Transverse colon (tissue), 4 donors: ENCODE data around the gene HPGDS. TPM values are rescaled to one million over a fixed set of nuclear protein-coding genes. Genes with fewer than 3 reads are reported as not detected.

Source experiments
- DNase-seq: peaks from one replicate; pipeline ENCODE4 v3.0.0-alpha.2; 2019
- H3K27ac ChIP-seq, 4 donors: fragments of 200-600 bp; sonication (generic); 2 replicates each; pipeline ENCODE4 v1.5.1; 2016 to 2018; ENCODE audit warnings: inconsistent platforms in 4 of 4
- H3K27me3 ChIP-seq: fragments of 200-600 bp; sonication (generic); 2 replicates; pipeline ENCODE4 v1.5.1; 2017; ENCODE audit warnings: inconsistent platforms
- H3K36me3 ChIP-seq, 4 donors: fragments of 200-600 bp; sonication (generic); 2 replicates each; pipeline ENCODE4 v1.5.1; 2017 to 2019; ENCODE audit warnings: inconsistent platforms in 4 of 4
- H3K4me1 ChIP-seq, 4 donors: fragments of 200-600 bp; sonication (generic); 2 replicates each; pipeline ENCODE4 v1.5.1; 2017 to 2020; ENCODE audit warnings: inconsistent platforms in 4 of 4
- H3K4me3 ChIP-seq, 4 donors: fragments of 200-600 bp; sonication (generic); 1 replicate in 1 of 4; 2 replicates in 3 of 4; pipeline versions ENCODE4 v1.5.1 to v1.6.1; 2017 to 2019; ENCODE audit warnings: inconsistent platforms in 4 of 4
- H3K9me3 ChIP-seq, 2 donors: fragments of 200-600 bp; sonication (generic); 2 replicates each; pipeline ENCODE4 v1.5.1; 2017 to 2019; ENCODE audit warnings: inconsistent platforms in 2 of 2
- EP300 ChIP-seq: sonication (generic); formaldehyde crosslinking; IDR thresholded peaks from one replicate; pipeline ENCODE4 v1.6.1; 2017; ENCODE audit warnings: antibody characterized with exemption, low read depth
- POLR2A ChIP-seq: fragments of 450-650 bp; IDR thresholded peaks from one replicate; pipeline ENCODE4 v1.6.1; 2016; ENCODE audit warnings: antibody characterized with exemption, mild to moderate bottlenecking, moderate library complexity
- POLR2AphosphoS5 ChIP-seq, 3 donors: sonication (generic); formaldehyde crosslinking; IDR thresholded peaks; one replicate each; pipeline ENCODE4 v1.6.1; 2016; ENCODE audit warnings: antibody characterized with exemption in 3 of 3
- WGBS, 2 donors: methylation state at CpG; one replicate each; pipeline ENCODE4 v1.1.5; 2018; ENCODE audit warnings: low coverage in 1 of 2; 5-methylcytosine and 5-hydroxymethylcytosine counted together
- in situ Hi-C, 4 donors: fragments of 200-750 bp; cut with MboI; loops; one replicate each; pipeline versions ENCODE4 v1.15.0 to v1.15.1; 2017; ENCODE audit warnings: low sequenced_read_pairs in 3 of 4, low pct_ligation_motif_present in 1 of 4, low pct_unique_long_range_greater_than_20kb in 1 of 4
- intact Hi-C: fragments of 100-400 bp; cut with DNase I; formaldehyde crosslinking; loops from one replicate; pipeline ENCODE4 v1.15.1; 2023; ENCODE audit warnings: low total_unique reads
- total RNA-seq, 4 donors: library from RNA; depleted of rRNA; stranded (reverse); fragments of >200 nt; gene quantifications; one replicate each; pipeline ENCODE4 v1.1.0, GENCODE V29; 2016
- TF ChIP-seq, protein P1 (sequence below), 5 experiments: fragments of 200-600 bp in 3 of 5; fragments of 450-650 bp in 2 of 5; sonication (generic) in 3 of 5; IDR thresholded peaks; 1 replicate in 2 of 5; 2 replicates in 3 of 5; pipeline ENCODE4 v1.5.1; 2016 to 2017; ENCODE audit warnings: antibody characterized with exemption in 5 of 5, inconsistent platforms in 3 of 5, mild to moderate bottlenecking in 2 of 5, moderate library complexity in 1 of 5

Gene HPGDS
- total RNA-seq, 4 donors from 2014 or later, result 1.4 to 6.0 (median 3.5) TPM; not detected in 1

DNA sequence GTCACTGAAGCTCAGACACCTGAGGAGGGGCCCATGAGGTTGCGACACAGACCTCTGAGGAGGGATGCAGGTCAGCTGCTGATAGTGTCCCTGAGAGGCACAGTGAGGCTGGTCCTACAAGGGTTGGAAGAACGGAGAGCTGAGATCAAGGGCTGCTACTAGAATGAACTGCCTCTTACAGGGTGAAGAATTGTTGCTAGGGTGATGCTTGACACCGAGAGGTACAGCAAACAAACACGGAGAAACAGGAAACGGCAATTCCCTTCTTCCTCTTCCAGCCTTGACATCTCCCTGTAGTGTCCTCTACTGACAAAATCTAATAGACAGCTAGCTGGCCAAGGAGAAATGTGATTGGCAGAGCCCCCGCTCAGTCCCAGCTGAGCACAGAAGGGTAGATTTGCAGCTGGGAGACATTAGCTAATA is 11.8 kb upstream of the HPGDS start:
- Histone ChIP-seq H3K27me3 (no peaks in the 10 kb centered on the region), H3K4me1 (no peaks in the 10 kb centered on the region), H3K9me3 (no peaks in the 10 kb centered on the region), H3K27ac (no peak overlapping the region), H3K4me3 (no peak overlapping the region), H3K36me3 (no peaks in the 10 kb centered on the region)
- no peak for TF ChIP-seq POLR2AphosphoS5 (IDR thresholded peaks at IDR 0.05)
- in situ Hi-C loops, result no loop called here
- 82% methylated on average over 6 of the region's 6 CpGs; no CpG with 5 or more reads in 1 of the 2 donors for WGBS, 2 donors
- DNase-seq, result no peak
- intact Hi-C loops, result no loop called here

DNA sequence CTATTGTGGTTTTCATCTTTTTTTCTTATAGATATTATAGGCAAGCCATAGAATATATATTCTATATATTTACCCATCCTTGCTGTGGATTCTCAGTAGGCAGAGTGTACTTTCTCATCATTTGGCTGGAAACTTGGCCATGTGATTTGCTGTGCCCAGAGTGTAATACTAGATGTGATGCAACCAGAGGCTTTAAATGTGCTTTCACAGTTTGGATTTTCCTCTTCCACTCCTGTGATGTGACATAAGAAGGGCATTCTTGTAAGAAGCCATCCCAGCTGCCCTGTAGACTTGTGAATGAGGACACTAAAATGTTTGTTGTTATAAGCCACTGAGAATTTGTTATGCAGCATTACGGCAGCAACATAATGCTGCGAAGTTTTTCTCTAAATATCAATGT is 10.4 kb upstream of the HPGDS start:
- Histone ChIP-seq H3K4me1 (no peaks in the 10 kb centered on the region), H3K4me3 (no peak overlapping the region), H3K36me3 (no peaks in the 10 kb centered on the region), H3K27me3 (no peaks in the 10 kb centered on the region), H3K27ac (no peak overlapping the region), H3K9me3 (no peaks in the 10 kb centered on the region)
- intact Hi-C loops (no loop called here), in situ Hi-C loops (no loop called here)
- WGBS, 2 donors, result 90 to 93% methylated on average over 2 of the region's 2 CpGs
- TF ChIP-seq EP300 (no peak), POLR2A (no peak), POLR2AphosphoS5 (IDR thresholded peaks at IDR 0.05) (no peak)
- TF ChIP-seq, protein P1, sequence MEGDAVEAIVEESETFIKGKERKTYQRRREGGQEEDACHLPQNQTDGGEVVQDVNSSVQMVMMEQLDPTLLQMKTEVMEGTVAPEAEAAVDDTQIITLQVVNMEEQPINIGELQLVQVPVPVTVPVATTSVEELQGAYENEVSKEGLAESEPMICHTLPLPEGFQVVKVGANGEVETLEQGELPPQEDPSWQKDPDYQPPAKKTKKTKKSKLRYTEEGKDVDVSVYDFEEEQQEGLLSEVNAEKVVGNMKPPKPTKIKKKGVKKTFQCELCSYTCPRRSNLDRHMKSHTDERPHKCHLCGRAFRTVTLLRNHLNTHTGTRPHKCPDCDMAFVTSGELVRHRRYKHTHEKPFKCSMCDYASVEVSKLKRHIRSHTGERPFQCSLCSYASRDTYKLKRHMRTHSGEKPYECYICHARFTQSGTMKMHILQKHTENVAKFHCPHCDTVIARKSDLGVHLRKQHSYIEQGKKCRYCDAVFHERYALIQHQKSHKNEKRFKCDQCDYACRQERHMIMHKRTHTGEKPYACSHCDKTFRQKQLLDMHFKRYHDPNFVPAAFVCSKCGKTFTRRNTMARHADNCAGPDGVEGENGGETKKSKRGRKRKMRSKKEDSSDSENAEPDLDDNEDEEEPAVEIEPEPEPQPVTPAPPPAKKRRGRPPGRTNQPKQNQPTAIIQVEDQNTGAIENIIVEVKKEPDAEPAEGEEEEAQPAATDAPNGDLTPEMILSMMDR (IDR thresholded peaks at IDR 0.05), result no peak
- DNase-seq, result no peak

DNA sequence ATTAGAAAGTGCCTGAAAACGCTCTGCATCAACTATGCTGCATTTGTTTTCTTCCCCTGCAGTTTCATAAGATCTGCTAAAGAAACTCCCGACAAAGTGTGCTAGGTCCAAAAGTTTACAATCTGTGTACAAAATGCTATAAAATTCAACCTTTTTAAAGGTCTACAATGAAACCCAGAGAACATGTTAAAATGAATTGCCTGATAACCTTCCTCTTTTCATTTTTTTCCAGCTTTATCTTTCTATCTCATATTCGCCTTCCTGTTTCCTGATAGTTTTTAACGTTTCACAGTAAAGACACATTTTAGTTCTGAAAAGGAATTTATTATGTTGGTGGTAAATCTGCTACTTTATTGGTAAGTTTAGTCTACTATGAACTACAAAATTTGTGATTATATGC is 9.5 kb upstream of the HPGDS start:
- 27 to 28% methylated on average over 4 of the region's 4 CpGs for WGBS, 2 donors
- no peaks in the 10 kb centered on the region for H3K27me3 ChIP-seq
- no peaks in the 10 kb centered on the region for H3K4me1 ChIP-seq
- TF ChIP-seq POLR2AphosphoS5 (IDR thresholded peaks at IDR 0.05), result no peak
- TF ChIP-seq, protein P1 (IDR thresholded peaks at IDR 0.05), result no peak
- TF ChIP-seq EP300, result no peak
- TF ChIP-seq POLR2A, result no peak
- H3K27ac ChIP-seq, result no peak overlapping the region
- intact Hi-C loops, result no loop called here
- H3K4me3 ChIP-seq, result no peak overlapping the region
- no peaks in the 10 kb centered on the region for H3K36me3 ChIP-seq
- no peak for DNase-seq
- no peaks in the 10 kb centered on the region for H3K9me3 ChIP-seq
- in situ Hi-C loops, result no loop called here

DNA sequence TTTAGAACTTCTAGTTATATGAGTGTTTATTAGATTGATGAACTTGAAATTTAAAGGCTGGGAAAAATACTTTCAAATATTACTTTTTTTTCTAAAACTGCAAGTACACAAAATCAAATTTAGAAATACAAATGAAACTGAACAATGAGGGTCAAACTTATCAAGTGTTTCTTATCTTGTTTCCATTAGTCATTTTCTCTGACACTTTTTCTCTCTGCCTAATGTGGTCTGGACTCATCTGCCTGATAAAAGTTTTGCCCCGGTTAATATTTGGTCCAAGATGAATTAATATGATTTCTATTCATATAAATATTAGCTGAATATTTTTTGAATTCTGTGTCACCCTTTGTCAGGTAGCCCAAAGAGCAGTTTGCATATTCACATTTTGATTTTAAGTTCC is 8.7 kb upstream of the HPGDS start:
- no peaks in the 10 kb centered on the region for H3K27me3 ChIP-seq
- no peaks in the 10 kb centered on the region for H3K36me3 ChIP-seq
- WGBS, 2 donors, result 63 to 89% methylated on average over 1 of the region's 1 CpG
- H3K9me3 ChIP-seq, result no peaks in the 10 kb centered on the region
- TF ChIP-seq POLR2A, result no peak
- TF ChIP-seq POLR2AphosphoS5 (IDR thresholded peaks at IDR 0.05), result no peak
- no peak for TF ChIP-seq EP300
- TF ChIP-seq, protein P1 (IDR thresholded peaks at IDR 0.05), result no peak
- H3K4me1 ChIP-seq, result no peaks in the 10 kb centered on the region
- H3K27ac ChIP-seq, result no peak overlapping the region
- no peak overlapping the region for H3K4me3 ChIP-seq
- intact Hi-C loops (no loop called here), in situ Hi-C loops (no loop called here)
- DNase-seq, result no peak

DNA sequence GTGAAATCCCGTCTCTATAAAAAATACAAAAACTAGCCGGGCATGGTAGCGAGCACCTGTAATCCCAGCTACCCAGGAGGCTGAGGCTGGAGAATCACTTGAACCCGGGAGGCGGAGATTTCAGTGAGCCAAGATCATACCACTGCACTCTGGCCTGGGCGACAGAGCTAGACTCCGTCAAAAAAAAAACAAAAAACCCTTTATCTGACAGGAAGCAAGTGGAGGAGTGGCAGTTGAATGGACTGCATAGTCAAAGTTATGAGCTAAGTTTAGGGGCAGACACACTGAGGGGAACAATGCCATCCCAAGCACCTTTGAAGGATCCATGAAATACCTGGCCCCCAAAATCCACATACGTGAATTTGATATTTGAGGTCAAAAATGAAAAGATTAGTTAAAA is 7.5 kb upstream of the HPGDS start:
- TF ChIP-seq, protein P1 (IDR thresholded peaks at IDR 0.05), result no peak
- TF ChIP-seq POLR2AphosphoS5 (IDR thresholded peaks at IDR 0.05) (no peak), EP300 (no peak), POLR2A (no peak)
- in situ Hi-C loops, result no loop called here

More for the DNA sequence above, 7.5 kb upstream of the HPGDS start:
- no peak for DNase-seq
- H3K36me3 ChIP-seq, result no peaks in the 10 kb centered on the region
- no peaks in the 10 kb centered on the region for H3K4me1 ChIP-seq
- 81 to 91% methylated on average over 6 to 8 of the region's 8 CpGs for WGBS, 2 donors
- H3K27me3 ChIP-seq, result no peaks in the 10 kb centered on the region
- H3K9me3 ChIP-seq, result no peaks in the 10 kb centered on the region
- no peak overlapping the region for H3K4me3 ChIP-seq
- no peak overlapping the region for H3K27ac ChIP-seq
- intact Hi-C loops, result no loop called here
